Stomach (tissue), 4 donors: ENCODE measurements around the gene MRPL57.

Experiments
- CTCF ChIP-seq, 7 experiments: fragments of 450-650 bp in 4 of 7; fragments of 200-600 bp in 3 of 7; sonication (generic) in 3 of 7; IDR thresholded peaks; one replicate each; pipeline ENCODE4 v1.5.1; 2016 to 2019; ENCODE audit warnings: antibody characterized with exemption in 7 of 7, control low read depth in 2 of 7, mild to moderate bottlenecking in 1 of 7
- EP300 ChIP-seq: sonication (generic); formaldehyde crosslinking; IDR thresholded peaks from one replicate; pipeline ENCODE4 v1.6.1; 2017; ENCODE audit warnings: antibody characterized with exemption
- POLR2A ChIP-seq, 4 donors: fragments of 450-650 bp; IDR thresholded peaks; one replicate each; pipeline ENCODE4 v1.6.1; 2016; ENCODE audit warnings: antibody characterized with exemption in 4 of 4, control low read depth in 2 of 4, mild to moderate bottlenecking in 1 of 4, moderate library complexity in 1 of 4
- POLR2AphosphoS5 ChIP-seq, 3 donors: sonication (generic); formaldehyde crosslinking; IDR thresholded peaks; one replicate each; pipeline ENCODE4 v1.6.1; 2016; ENCODE audit warnings: antibody characterized with exemption in 3 of 3

GRCh38 chr13:21175656-21176214 lies 723 bp upstream of the MRPL57 start:
- no peak for TF ChIP-seq CTCF (IDR thresholded peaks at IDR 0.05)
- TF ChIP-seq POLR2AphosphoS5 (IDR thresholded peaks at IDR 0.05), result no peak
- no peak for TF ChIP-seq POLR2A (IDR thresholded peaks at IDR 0.05)
- no peak for TF ChIP-seq EP300
